Osteoblast (primary cell): ENCODE results near the gene PTTG2. TPM values are rescaled to one million over a fixed set of nuclear protein-coding genes. Genes with fewer than 3 reads are reported as not detected.
A peak's percentile ranks its signal among the peaks of the same experiment; 100 is the strongest.
"Not testable (repeated sequence)": the region's sequence is repeated elsewhere in the genome, so short reads cannot be mapped to it uniquely, and the experiment has no call there.

Experiments
- DNase-seq: peaks from one replicate; pipeline ENCODE4 v3.0.0; 2011; ENCODE audit warnings: low spot score, mixed read lengths; ENCODE audit not compliant: insufficient read length; ENCODE audit errors: missing footprints
- H2AFZ ChIP-seq: 2 replicates; pipeline ENCODE4 v1.6.0; 2011; ENCODE audit warnings: mild to moderate bottlenecking, low read length
- H3K27ac ChIP-seq: 2 replicates; pipeline ENCODE4 v1.5.1; 2011; ENCODE audit warnings: mild to moderate bottlenecking, low read depth, low read length, moderate library complexity
- H3K27me3 ChIP-seq: 2 replicates; pipeline ENCODE4 v1.6.0; 2012; ENCODE audit warnings: mild to moderate bottlenecking, control low read depth, inconsistent platforms, low read length, moderate library complexity; ENCODE audit not compliant: insufficient read depth
- H3K36me3 ChIP-seq: 2 replicates; pipeline ENCODE4 v1.5.1; 2011; ENCODE audit warnings: mild to moderate bottlenecking, low read length, control low read depth, moderate library complexity; ENCODE audit not compliant: insufficient read depth
- H3K4me1 ChIP-seq: 2 replicates; pipeline ENCODE4 v1.5.1; 2011; ENCODE audit warnings: mild to moderate bottlenecking, low read length, control low read depth, moderate library complexity; ENCODE audit not compliant: insufficient read depth
- H3K4me2 ChIP-seq: 2 replicates; pipeline ENCODE4 v1.6.0; 2011; ENCODE audit warnings: mild to moderate bottlenecking, low read length; ENCODE audit not compliant: insufficient read depth
- H3K4me3 ChIP-seq: fragments of 200-600 bp; sonication (generic); 3 replicates; pipeline ENCODE4 v1.5.1; 2012; ENCODE audit warnings: mild to moderate bottlenecking, low read length, inconsistent platforms; ENCODE audit not compliant: insufficient read depth
- H3K79me2 ChIP-seq: 2 replicates; pipeline ENCODE4 v1.6.0; 2012; ENCODE audit warnings: mild to moderate bottlenecking, low read length, control low read depth, inconsistent platforms; ENCODE audit not compliant: insufficient read depth
- H3K9me3 ChIP-seq: 2 replicates; pipeline ENCODE4 v1.5.1; 2011; ENCODE audit warnings: low read depth, low read length, control low read depth
- H4K20me1 ChIP-seq: 2 replicates; pipeline ENCODE4 v1.6.0; 2012; ENCODE audit warnings: mild to moderate bottlenecking, low read length, control low read depth; ENCODE audit not compliant: insufficient read depth
- CTCF ChIP-seq: IDR thresholded peaks from 2 replicates; pipeline ENCODE4 v1.5.1; 2011; ENCODE audit warnings: mild to moderate bottlenecking, low read depth, low read length, moderate library complexity; ENCODE audit errors: extremely low read depth
- total RNA-seq: library from RNA; depleted of rRNA; stranded (reverse); fragments of >200 nt; gene quantifications from 2 replicates; pipeline ENCODE4 v1.2.3, GENCODE V29; 2012

PTTG2 gene
- total RNA-seq, 1 donor = not detected

- H3K36me3 ChIP-seq = no peaks in the 10 kb centered on the region
- H3K9me3 ChIP-seq = no peaks in the 10 kb centered on the region
- H3K27me3 ChIP-seq = peaks cover 2% of the 10 kb centered on the region
- no peaks in the 10 kb centered on the region for H4K20me1 ChIP-seq
- TF ChIP-seq CTCF = no peak
- H3K27ac ChIP-seq = no peak overlapping the region
- no peaks in the 10 kb centered on the region for H3K79me2 ChIP-seq
- H3K4me3 ChIP-seq = no peak overlapping the region
- H3K4me1 ChIP-seq = peaks cover 6% of the 10 kb centered on the region
- DNase-seq = no peak
- no peak overlapping the region for H3K4me2 ChIP-seq
- H2AFZ ChIP-seq = peak overlapping the region; percentile 28
These were observed 37.9 kb upstream of the PTTG2 start for GRCh38 chr4:37922328-37922727.

GRCh38 chr4:37923089-37923488 lies 37.1 kb upstream of the PTTG2 start:
- H3K4me3 ChIP-seq, H3K36me3 ChIP-seq, H3K9me3 ChIP-seq, H3K27ac ChIP-seq, H3K79me2 ChIP-seq, H3K4me2 ChIP-seq, H2AFZ ChIP-seq, H4K20me1 ChIP-seq, H3K27me3 ChIP-seq, H3K4me1 ChIP-seq, DNase-seq: not testable (repeated sequence)

- Histone ChIP-seq H3K27ac (no peak overlapping the region), H3K4me1 (peaks cover 21% of the 10 kb centered on the region), H4K20me1 (no peaks in the 10 kb centered on the region), H3K4me2 (no peak overlapping the region), H3K36me3 (no peaks in the 10 kb centered on the region), H3K27me3 (peaks cover 2% of the 10 kb centered on the region), H3K79me2 (no peaks in the 10 kb centered on the region), H3K4me3 (no peak overlapping the region), H3K9me3 (no peaks in the 10 kb centered on the region), H2AFZ (no peak overlapping the region)
- no peak for TF ChIP-seq CTCF
- DNase-seq = no peak
These were observed 35.3 kb upstream of the PTTG2 start for GRCh38 chr4:37924946-37925345.

GRCh38 chr4:37927434-37927833 lies 32.8 kb upstream of the PTTG2 start:
- Histone ChIP-seq H3K4me3 (no peak overlapping the region), H3K4me1 (peaks cover 33% of the 10 kb centered on the region), H3K27me3 (peaks cover 2% of the 10 kb centered on the region), H3K9me3 (no peaks in the 10 kb centered on the region), H3K36me3 (no peaks in the 10 kb centered on the region), H2AFZ (no peak overlapping the region), H3K4me2 (no peak overlapping the region), H3K27ac (no peak overlapping the region), H4K20me1 (no peaks in the 10 kb centered on the region), H3K79me2 (no peaks in the 10 kb centered on the region)
- no peak for DNase-seq
- TF ChIP-seq CTCF = no peak
